ENCODE data around the gene KIF16B.
"Not testable (repeated sequence)": the region's sequence is repeated elsewhere in the genome, so short reads cannot be mapped to it uniquely, and the experiment has no call there.

Gene KIF16B

DNA sequence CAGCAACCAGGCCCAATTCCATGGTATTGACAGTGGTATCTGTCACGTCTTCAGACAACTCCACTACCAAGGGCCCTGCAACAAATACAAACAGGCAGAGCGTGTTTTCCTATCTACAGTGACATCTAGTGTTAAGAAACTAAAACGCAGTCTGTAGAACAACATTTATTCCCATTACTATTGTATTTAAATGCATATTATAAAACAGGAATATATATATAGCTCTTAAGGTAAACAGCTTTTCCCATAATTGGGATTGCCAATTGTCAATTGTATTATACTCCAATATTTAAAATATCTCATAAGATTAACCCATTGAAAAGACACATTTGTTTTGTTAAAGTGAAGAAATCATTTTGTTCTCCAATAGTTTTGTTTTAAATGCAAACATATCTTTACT lies 97.2 kb downstream of the KIF16B start:
- DNase-seq = peak; percentile 31 to 70 (median 52)

DNA sequence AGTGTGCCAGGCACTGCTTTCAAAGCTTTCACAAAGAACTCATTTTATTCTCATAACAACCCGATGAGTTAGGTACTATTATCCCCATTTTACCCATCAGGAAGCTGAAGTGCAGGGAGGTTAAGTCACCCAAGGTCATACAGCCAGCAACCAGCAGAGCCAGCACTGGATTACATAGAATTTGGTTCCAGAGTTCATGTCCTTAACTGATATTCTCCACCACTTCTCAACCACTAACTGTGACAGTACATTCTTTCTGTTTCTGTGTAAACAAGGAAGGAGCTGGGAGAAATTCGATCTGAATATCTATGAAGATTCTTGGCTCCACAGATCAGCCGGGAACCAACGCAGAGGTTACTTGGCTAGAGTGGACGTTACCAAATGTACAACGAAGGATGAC lies 98.0 kb downstream of the KIF16B start:
- DNase-seq = no peak

DNA sequence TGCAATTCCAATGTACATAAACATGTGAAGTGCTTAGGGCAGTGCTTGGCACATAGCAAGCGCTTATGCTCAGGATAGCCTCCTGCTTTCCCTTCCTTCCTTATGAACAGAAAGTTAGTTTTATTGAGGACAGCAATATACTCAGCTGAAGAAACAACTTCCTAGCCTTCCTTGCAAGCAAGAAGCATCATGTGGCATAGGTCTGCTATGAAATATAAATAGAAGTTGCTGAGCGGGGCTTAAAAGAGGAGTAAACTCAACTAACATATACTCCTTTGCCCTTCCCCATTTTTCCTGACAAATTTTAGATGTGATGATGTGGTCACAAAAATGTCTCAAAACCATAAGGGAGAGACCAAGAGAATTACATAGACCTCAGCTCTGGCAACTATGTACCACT lies 98.9 kb downstream of the KIF16B start:
- peak in 3 of 4 experiments; percentile 19 to 53 (median 34) for DNase-seq

GRCh38 chr20:16472045-16472872 lies 101.0 kb downstream of the KIF16B start:
- peak; percentile 62 to 82 (median 65) for DNase-seq

DNA sequence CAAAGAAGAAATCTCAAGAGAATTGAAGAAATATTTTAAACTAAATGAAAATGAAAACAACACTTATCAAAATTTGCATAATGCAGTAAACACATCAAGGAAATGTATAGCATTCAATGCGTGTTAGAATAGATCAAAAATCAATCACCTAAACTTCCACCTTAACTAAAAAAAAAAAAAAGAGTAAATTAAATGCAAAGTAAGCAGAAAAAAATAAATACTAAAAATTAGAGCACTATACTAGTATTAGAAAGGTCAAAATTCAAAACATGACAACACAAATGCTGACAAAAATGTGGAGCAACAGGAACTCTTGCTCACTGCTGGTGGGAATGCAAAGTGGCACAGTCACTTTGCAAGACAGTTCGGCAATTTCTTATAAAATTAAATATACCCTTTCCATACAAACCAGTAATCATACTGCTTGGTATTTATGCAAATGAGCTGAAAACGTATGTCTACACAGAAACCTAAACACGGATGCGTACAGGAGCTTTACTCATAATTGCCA lies 103.8 kb downstream of the KIF16B start:
- no peak for DNase-seq

- no peak for DNase-seq
These were observed 110.5 kb downstream of the KIF16B start for GRCh38 chr20:16462711-16463110.

- peak in 2 of 4 experiments; percentile 3 to 22 for DNase-seq
These were observed 114.1 kb downstream of the KIF16B start for GRCh38 chr20:16459019-16459700.

DNA sequence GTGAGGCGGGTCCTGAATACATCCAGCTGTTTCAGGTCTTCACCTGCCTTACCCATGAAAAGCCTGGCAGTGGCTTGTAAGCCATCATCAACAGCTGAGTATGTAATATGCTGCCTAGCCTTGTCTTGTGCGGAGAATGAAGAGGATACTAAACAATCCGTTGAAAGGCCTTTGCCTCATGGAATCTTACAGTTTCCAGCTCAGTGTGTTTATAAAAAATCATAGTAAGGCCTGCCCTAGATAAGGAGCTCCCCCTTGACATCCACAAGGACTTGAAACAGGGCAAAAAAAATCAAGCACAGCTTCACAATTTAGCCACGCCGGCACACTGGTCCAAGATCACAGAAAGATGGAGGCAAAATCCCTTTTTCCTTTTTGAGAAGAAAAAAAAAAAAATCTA lies 115.7 kb downstream of the KIF16B start:
- no peak for DNase-seq

GRCh38 chr20:16455324-16455723 lies 117.9 kb downstream of the KIF16B start:
- no peak for DNase-seq

- peak in 2 of 4 experiments; percentile 14 to 38 for DNase-seq
These were observed 121.3 kb downstream of the KIF16B start for GRCh38 chr20:16451982-16452381.

DNA sequence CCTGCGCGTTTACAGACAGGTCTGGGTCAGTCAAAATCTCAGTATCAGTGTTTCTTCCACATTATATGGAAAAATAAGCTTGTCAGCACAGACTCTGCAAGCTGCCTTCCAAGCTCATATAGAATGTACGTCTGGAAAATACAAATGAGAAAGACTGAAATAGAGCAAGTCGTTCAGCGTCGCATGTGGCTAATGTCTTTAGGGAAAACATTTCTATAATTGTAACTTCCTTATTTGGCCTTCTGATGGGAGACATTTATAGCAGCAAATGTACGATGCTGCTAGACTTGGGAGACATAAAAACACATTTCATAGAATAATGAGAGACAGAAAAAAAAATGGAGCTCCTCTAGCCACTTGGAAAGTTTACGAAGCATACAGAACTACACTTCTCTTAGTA lies 122.2 kb downstream of the KIF16B start:
- DNase-seq = no peak

DNA sequence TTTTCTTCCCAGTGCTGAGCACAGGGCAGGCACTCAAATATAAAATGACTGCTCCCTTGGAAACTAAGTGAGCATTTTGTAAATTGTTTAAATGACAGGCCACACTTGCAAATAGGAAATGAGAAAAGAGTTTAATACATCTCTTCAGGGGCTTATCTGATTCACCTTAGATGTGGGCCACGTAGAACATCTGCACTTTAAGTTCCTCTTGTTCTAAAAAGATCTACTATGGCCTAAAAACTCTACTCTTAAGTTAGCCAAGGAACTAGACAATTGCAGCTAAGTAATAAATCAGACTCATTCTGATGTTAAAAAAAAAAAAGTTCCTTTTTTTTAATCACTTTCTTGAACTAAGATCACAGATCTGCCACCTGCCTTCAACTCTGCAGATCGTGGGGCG lies 126.3 kb downstream of the KIF16B start:
- no peak for DNase-seq

DNA sequence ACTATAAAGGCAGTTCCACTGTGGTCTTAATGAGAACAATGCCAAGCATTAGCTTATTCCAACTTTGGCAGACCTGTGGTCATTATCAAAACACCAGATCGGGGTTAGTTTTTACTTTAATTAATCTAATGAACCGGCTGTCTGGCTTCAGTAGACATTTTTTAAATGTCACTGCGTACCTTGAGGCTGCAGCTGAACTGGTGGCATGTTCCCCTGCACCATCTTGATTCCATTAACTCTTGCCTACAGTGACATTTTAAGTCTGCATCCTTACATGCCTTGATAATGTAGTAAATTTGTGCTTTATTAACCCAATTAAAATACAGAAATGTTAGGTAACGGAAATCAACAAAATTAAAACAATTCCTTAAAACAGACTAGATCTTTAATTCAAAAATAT lies 127.0 kb downstream of the KIF16B start:
- DNase-seq = no peak

DNA sequence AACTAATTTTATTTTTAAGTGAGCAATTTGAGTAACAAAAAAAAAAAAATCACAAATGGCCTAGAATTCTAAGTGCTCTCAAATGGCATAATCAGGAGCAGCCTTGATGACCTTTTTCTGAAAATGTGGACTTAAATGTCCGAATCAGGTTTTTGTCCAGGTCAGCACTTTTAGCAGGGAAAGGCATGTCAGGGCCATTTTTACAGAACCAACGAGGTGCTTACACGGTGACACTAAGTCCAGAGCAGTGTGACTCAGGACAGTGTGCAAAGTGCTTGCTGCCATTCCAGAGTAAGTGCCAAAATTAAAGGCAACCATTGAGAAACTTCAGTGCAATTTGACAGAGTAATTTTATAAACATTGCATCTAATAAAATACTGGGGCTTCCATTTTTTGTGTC lies 127.8 kb downstream of the KIF16B start:
- DNase-seq = no peak

- no peak for DNase-seq
These were observed 129.0 kb downstream of the KIF16B start for GRCh38 chr20:16444057-16444777.

DNA sequence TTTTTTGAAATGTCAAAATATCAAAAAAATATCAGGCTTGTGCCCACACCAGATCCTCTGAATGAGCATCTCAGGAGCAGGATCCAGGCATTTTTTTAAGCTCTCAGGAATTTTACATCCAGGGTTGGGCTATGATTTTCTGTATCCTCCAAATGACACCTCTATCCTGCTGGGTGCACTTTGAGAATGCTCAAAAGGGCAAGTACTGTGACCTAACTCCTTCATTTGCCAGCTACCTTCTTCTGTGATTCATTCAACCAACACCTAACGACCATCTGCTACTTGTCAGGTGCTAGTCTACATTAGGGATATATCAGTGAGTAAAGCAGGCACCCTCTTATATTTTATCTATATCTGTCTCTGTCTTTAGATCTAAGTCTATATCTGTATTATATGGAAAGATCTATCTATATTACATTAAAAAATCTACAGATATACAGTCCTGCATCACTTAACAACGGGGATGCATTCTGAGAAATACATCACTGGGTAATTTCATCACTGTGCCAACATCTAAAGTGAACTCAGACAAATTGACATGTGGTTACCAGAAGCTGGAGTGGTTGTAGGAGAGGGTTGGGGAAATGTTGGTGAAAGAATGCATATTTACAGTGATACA lies 131.6 kb downstream of the KIF16B start:
- no peak for DNase-seq

DNA sequence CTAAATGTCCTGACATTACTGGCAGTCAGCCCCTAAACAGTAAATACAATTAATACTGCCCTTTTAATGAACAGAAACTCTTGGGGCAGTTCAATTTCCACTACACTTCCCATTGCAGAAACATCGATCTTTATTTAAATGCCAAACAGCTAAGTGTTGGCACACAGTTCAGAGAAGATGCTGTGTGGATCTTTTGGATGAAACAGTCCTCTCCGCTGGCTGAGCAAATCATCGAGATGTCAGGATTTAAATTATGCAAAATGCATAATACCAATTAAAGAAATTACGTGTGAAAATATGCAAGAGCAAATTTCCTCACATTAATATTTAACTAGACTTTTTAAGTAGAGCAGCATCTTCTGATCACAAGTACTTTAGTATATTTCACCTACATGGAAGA lies 132.6 kb downstream of the KIF16B start:
- DNase-seq = no peak

- not testable (repeated sequence) for DNase-seq
These were observed 133.7 kb downstream of the KIF16B start for GRCh38 chr20:16439540-16439939.

DNA sequence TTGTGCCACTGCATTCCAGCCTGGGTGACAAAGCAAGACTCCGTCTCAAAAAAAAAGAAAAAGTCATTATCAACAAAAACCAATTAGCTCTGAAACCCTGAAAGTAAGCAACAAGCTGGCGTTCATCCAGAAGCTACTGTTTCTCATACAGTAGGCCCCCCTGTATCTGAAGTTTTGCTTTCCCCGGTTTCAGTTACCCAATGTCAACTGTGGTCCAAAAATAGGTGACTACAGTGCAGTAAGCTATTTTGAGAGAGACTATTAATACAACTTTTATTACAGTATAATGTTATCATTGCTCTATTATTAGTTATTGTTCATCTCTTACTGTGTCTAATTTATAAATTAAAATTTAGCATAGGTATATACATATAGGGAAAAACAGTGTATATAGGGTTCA lies 135.1 kb downstream of the KIF16B start:
- no peak for DNase-seq

GRCh38 chr20:16437387-16437996 lies 135.8 kb downstream of the KIF16B start:
- no peak for DNase-seq

GRCh38 chr20:16434062-16434664 lies 139.1 kb downstream of the KIF16B start:
- DNase-seq = peak; percentile 43 to 61 (median 51)

DNA sequence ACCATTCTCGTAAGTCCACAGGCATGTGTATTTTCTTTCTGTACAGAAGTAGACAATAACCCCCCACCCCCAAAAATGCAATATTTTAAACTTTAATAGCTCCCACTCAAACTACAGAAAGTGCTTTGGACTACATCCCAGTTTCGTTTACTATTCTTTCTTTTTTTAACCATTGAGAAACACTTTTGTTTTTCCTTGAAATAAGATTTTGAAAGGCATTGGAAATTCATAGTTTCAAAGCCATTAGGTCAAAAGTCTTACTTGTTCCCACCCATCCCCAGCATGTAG lies 140.0 kb downstream of the KIF16B start:
- DNase-seq = no peak

All from suppressor macrophage (primary cell).